A549 (cell line): ENCODE measurements around the gene SLC10A1.

Source experiments
- ATOH8 ChIP-seq: fragments of 250-450 bp; sonication (Bioruptor Pico); IDR thresholded peaks from 2 replicates; pipeline ENCODE4 v1.5.0; 2020; ENCODE audit warnings: low read depth, mild to moderate bottlenecking, moderate library complexity
- CEBPB ChIP-seq, 2 experiments: fragments of >200 bp in 1 of 2; sonication (Bioruptor Twin) in 1 of 2; formaldehyde crosslinking in 1 of 2; IDR thresholded peaks; 2 replicates each; pipeline ENCODE4 v1.6.1; 2012 to 2016
- CTCF ChIP-seq: fragments of >200 bp; sonication (Bioruptor Twin); formaldehyde crosslinking; IDR thresholded peaks from 3 replicates; pipeline ENCODE4 v1.5.1; 2016
- EHMT2 ChIP-seq: fragments of 200-600 bp; sonication (generic); IDR thresholded peaks from 2 replicates; pipeline ENCODE4 v1.6.1; 2016; ENCODE audit warnings: antibody characterized with exemption, low read depth, mild to moderate bottlenecking, moderate library complexity
- HOXA7 ChIP-seq: fragments of 250-450 bp; sonication (Bioruptor Pico); IDR thresholded peaks from 2 replicates; pipeline ENCODE4 v1.5.0; 2020; ENCODE audit warnings: mild to moderate bottlenecking, moderate library complexity
- RFX5 ChIP-seq: fragments of 450-650 bp; IDR thresholded peaks from 2 replicates; pipeline ENCODE4 v1.7.1; 2014; ENCODE audit warnings: antibody characterized with exemption, mild to moderate bottlenecking, moderate library complexity
- TF ChIP-seq, protein P1 (sequence below): fragments of 250-450 bp; sonication (Bioruptor Pico); IDR thresholded peaks from 2 replicates; pipeline ENCODE4 v1.5.0; 2021; ENCODE audit warnings: mild to moderate bottlenecking, moderate library complexity, borderline replicate concordance
- TF ChIP-seq, protein P2 (sequence below): IDR thresholded peaks from 2 replicates; pipeline ENCODE4 v1.6.1; 2012

- TF ChIP-seq, protein P1, sequence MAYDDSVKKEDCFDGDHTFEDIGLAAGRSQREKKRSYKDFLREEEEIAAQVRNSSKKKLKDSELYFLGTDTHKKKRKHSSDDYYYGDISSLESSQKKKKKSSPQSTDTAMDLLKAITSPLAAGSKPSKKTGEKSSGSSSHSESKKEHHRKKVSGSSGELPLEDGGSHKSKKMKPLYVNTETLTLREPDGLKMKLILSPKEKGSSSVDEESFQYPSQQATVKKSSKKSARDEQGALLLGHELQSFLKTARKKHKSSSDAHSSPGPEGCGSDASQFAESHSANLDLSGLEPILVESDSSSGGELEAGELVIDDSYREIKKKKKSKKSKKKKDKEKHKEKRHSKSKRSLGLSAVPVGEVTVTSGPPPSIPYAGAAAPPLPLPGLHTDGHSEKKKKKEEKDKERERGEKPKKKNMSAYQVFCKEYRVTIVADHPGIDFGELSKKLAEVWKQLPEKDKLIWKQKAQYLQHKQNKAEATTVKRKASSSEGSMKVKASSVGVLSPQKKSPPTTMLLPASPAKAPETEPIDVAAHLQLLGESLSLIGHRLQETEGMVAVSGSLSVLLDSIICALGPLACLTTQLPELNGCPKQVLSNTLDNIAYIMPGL (CRISPR knock-in tag): no peak
- TF ChIP-seq CEBPB (IDR thresholded peaks at IDR 0.05): no peak
- no peak for TF ChIP-seq RFX5
- TF ChIP-seq HOXA7 (CRISPR knock-in tag): no peak
- no peak for TF ChIP-seq CTCF
- TF ChIP-seq EHMT2: no peak
- TF ChIP-seq ATOH8 (CRISPR knock-in tag): no peak
- TF ChIP-seq, protein P2, sequence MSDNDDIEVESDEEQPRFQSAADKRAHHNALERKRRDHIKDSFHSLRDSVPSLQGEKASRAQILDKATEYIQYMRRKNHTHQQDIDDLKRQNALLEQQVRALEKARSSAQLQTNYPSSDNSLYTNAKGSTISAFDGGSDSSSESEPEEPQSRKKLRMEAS: no peak
Measured at GRCh38 chr14:69756298-69756697, 40.7 kb downstream of the SLC10A1 start.
